Ovary (tissue), 9 donors: ENCODE data around the gene RMDN2. TPM values are rescaled to one million over a fixed set of nuclear protein-coding genes. Genes with fewer than 3 reads are reported as not detected.
"Not testable (repeated sequence)": the region's sequence is repeated elsewhere in the genome, so short reads cannot be mapped to it uniquely, and the experiment has no call there.

ENCODE experiments used
- DNase-seq, 5 donors: peaks; one replicate each; pipeline ENCODE4 v3.0.0-alpha.2; 2019 to 2020
- H3K27ac ChIP-seq, 2 donors: fragments of 200-600 bp; one replicate each; pipeline versions ENCODE4 v1.5.1 to v1.8.0; 2019 to 2022
- H3K27me3 ChIP-seq: fragments of 200-600 bp; one replicate; pipeline ENCODE4 v1.8.0; 2022
- H3K36me3 ChIP-seq: fragments of 200-600 bp; sonication (generic); one replicate; pipeline ENCODE4 v1.5.1; 2019
- H3K4me1 ChIP-seq: one replicate; pipeline ENCODE4 v1.8.1; 2013; ENCODE audit warnings: mild to moderate bottlenecking, moderate library complexity; ENCODE audit not compliant: insufficient read depth
- H3K4me3 ChIP-seq: fragments of 200-600 bp; sonication (generic); one replicate; pipeline ENCODE4 v1.5.1; 2017
- H3K9me3 ChIP-seq, 2 donors: fragments of 200-600 bp in 1 of 2; sonication (generic) in 1 of 2; one replicate each; pipeline versions ENCODE4 v1.5.1 to v1.8.1; 2013 to 2019; ENCODE audit warnings: mild to moderate bottlenecking in 1 of 2, moderate library complexity in 1 of 2
- EP300 ChIP-seq: sonication (generic); formaldehyde crosslinking; IDR thresholded peaks from one replicate; pipeline ENCODE4 v1.6.1; 2017; ENCODE audit warnings: antibody characterized with exemption
- POLR2A ChIP-seq: fragments of 450-650 bp; IDR thresholded peaks from one replicate; pipeline ENCODE4 v1.6.1; 2017; ENCODE audit warnings: antibody characterized with exemption, mild to moderate bottlenecking, moderate library complexity
- WGBS, 3 donors: extraction: QIAGEN DNeasy Blood & Tissue Kit in 1 of 3; methylation state at CpG; one replicate each; pipeline versions ENCODE4 v1.1.5 to v1.1.7; 2013 to 2017; 5-methylcytosine and 5-hydroxymethylcytosine counted together
- intact Hi-C, 4 donors: fragments of 100-400 bp; cut with DNase I; formaldehyde crosslinking; loops; one replicate each; pipeline versions ENCODE4 v1.11.0 to v1.15.1; 2022 to 2023
- polyA plus RNA-seq, 2 donors: library from polyadenylated mRNA; stranded (reverse); fragments of 200-250 nt in 1 of 2; fragments of 350-450 nt in 1 of 2; fragmentation: Illumina TruSeq in 1 of 2; extraction: RNeasy Lipid Tissue Mini Kit (QIAGEN cat#74804) in 1 of 2; gene quantifications; one replicate each; pipeline ENCODE4 v1.2.3, GENCODE V29; 2013 to 2014
- total RNA-seq, 7 donors: library from RNA; depleted of rRNA in 2 of 7; stranded (reverse); fragments of >200 nt in 2 of 7; fragmentation: NEBNext Ultra II Directional in 3 of 7; extraction: Animal tissue kit (Norgen Biotek cat#: 25700) in 3 of 7; gene quantifications; one replicate each; pipeline versions ENCODE4 v1.1.0 to v1.2.4, GENCODE V29; 2016 to 2023
- TF ChIP-seq, protein P1 (sequence below), 3 donors: fragments of 450-650 bp in 2 of 3; fragments of 200-600 bp in 1 of 3; IDR thresholded peaks; one replicate each; pipeline versions ENCODE4 v1.5.1 to v1.8.0; 2016 to 2022; ENCODE audit warnings: antibody characterized with exemption in 3 of 3, mild to moderate bottlenecking in 1 of 3
- donor health status: DM: no; HTN: no; CAD: no; lungs with moderate emphysema.
- donor health status: DM: no; HTN: no; CAD: no.
- donor health status: Bipolar disorder and iron deficiency.
- donor health status: DM: yes; HTN: yes; CAD: no.
- donor health status: DM: no; HTN: no; CAD: no.
- donor health status: DM: yes; HTN: yes; CAD: no.

Gene RMDN2
- total and polyA plus RNA-seq, 9 donors = 4.7 to 60.9 (median 6.4) TPM

DNA sequence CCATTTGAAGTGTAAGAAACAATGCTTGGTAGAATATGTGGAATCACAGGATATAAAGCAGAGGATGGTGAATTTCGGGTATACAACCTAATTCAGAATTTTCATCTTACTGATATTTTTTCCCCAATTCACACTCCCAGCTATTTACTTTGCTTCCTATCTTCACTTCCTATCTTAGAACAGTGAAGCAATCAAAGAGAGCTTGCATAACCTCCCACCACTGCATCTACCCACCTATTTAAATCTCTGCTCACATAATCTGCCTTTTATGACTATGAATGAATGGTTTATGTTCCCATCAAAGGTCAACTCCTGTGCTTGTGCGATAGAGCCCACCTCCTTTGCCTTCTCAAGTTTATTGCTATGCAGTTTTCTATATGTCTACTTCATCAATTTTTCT lies 3.3 kb downstream of the RMDN2 start:
- peaks cover 2% of the 10 kb centered on the region for H3K4me1 ChIP-seq
- 93 to 97% (median 94%) methylated on average over 2 of the region's 2 CpGs for WGBS, 3 donors
- H3K9me3 ChIP-seq = no peaks in the 10 kb centered on the region
- DNase-seq = no peak
- TF ChIP-seq, protein P1, sequence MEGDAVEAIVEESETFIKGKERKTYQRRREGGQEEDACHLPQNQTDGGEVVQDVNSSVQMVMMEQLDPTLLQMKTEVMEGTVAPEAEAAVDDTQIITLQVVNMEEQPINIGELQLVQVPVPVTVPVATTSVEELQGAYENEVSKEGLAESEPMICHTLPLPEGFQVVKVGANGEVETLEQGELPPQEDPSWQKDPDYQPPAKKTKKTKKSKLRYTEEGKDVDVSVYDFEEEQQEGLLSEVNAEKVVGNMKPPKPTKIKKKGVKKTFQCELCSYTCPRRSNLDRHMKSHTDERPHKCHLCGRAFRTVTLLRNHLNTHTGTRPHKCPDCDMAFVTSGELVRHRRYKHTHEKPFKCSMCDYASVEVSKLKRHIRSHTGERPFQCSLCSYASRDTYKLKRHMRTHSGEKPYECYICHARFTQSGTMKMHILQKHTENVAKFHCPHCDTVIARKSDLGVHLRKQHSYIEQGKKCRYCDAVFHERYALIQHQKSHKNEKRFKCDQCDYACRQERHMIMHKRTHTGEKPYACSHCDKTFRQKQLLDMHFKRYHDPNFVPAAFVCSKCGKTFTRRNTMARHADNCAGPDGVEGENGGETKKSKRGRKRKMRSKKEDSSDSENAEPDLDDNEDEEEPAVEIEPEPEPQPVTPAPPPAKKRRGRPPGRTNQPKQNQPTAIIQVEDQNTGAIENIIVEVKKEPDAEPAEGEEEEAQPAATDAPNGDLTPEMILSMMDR (IDR thresholded peaks at IDR 0.05) = no peak
- no peak for TF ChIP-seq EP300
- intact Hi-C loops = no loop called here
- no peaks in the 10 kb centered on the region for H3K27me3 ChIP-seq
- no peak overlapping the region for H3K27ac ChIP-seq
- no peaks in the 10 kb centered on the region for H3K36me3 ChIP-seq
- H3K4me3 ChIP-seq = no peak overlapping the region

DNA sequence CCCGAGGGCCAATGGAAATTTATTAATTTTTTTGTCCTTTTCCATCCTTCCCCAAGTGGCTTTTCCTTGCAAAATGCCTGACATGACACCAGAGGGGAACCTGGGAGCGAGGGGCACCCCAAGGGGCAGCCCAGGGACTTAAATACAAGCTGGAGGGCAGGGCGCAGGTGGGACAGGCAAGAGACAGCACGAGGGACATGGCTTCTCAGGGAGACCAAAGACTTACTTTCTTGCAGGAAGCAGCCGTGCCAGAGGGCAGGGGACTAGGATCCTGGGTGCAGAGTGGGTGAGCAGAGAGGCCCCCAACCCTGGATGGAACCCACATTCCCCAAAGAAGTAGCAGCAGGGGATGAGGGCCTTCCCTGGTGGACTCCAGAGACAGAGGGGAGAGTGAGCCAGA lies 5.3 kb downstream of the RMDN2 start:
- H3K27ac ChIP-seq, DNase-seq, H3K4me3 ChIP-seq, H3K36me3 ChIP-seq, H3K27me3 ChIP-seq, H3K9me3 ChIP-seq, H3K4me1 ChIP-seq, intact Hi-C loops: not testable (repeated sequence)
- 78 to 89% (median 87%) methylated on average over 5 of the region's 5 CpGs for WGBS, 3 donors

DNA sequence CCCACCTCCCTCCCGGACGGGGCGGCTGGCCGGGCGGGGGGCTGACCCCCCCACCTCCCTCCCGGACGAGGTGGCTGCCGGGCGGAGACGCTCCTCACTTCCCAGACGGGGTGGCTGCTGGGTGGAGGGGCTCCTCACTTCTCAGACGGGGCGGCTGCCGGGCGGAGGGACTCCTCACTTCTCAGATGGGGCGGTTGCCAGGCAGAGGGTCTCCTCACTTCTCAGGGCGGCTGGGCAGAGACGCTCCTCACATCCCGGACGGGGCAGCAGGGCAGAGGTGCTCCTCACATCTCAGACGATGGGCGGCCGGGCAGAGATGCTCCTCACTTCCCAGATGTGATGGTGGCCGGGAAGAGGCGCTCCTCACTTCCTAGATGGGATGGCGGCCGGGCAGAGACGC lies 7.8 kb downstream of the RMDN2 start:
- H3K36me3 ChIP-seq, H3K4me3 ChIP-seq, DNase-seq, intact Hi-C loops, H3K27me3 ChIP-seq, H3K27ac ChIP-seq, H3K4me1 ChIP-seq, H3K9me3 ChIP-seq: not testable (repeated sequence)
- 98 to 100% (median 99%) methylated on average over 1 to 17 of the region's 28 CpGs for WGBS, 3 donors

DNA sequence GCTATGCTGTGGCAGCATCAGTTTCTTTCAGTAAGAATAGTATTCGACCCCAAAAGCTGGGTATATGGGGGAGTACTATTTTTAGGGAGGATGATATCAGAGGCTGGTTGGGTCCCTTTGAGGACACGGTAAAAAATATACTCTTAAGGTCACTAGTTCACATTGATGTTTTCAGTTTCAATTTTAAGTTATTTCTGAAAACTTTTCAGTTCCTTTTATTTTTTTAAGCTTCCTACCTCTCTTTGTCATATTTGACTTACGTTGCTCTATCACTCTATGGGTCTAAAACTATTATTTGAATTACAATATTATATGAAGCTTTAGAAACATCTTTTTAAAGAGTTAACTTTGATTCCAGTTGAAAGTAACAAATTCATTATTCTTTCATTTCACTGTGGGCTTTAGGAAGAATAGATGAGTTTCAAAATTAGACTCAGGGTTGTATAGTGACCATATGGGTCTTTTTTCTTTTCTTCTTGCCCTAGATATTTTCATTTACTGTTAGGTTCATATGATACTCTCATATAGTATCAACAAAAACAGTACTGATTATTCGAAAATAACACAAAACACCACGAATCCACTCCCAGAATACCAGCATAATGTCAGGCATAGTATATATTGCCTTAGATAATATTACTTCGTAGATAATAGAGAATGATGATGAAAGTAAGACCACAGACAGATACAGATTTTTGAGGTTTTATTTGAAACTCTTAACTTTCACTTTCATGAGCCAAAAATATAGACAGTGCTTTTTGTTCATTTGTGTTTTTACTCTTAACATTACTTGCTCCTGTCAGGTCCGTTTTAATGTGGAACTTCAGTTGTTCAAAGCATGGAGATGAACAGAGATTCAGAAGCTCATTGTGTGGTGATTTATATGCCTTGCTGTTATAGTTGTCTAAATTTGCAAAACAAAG lies 9.8 kb downstream of the RMDN2 start:
- no peaks in the 10 kb centered on the region for H3K9me3 ChIP-seq
- no peak overlapping the region for H3K27ac ChIP-seq
- no peaks in the 10 kb centered on the region for H3K4me1 ChIP-seq
- intact Hi-C loops = no loop called here
- no peak overlapping the region for H3K4me3 ChIP-seq
- 6 to 15% (median 7%) methylated on average over 7 of the region's 7 CpGs for WGBS, 3 donors
- no peak for DNase-seq
- no peak for TF ChIP-seq EP300
- TF ChIP-seq POLR2A = no peak
- TF ChIP-seq, protein P1 (IDR thresholded peaks at IDR 0.05) = no peak
- H3K27me3 ChIP-seq = no peaks in the 10 kb centered on the region
- no peaks in the 10 kb centered on the region for H3K36me3 ChIP-seq

DNA sequence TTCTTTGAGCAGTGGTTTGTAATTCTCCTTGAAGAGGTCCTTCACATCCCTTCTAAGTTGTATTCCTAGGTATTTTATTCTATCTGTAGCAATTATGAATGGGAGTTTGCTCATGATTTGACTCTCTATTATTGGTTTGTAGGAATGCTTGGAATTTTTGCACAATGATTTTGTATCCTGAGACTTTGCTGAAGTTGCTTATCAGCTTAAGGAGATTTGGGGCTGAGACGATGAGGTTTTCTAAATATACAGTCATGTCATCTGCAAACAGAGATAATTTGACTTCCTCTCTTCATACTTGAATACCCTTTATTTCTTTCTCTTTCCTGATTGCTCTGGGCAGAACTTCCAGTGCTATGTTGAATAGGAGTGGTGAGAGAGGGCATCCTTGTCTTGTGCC lies 12.5 kb downstream of the RMDN2 start:
- DNase-seq, intact Hi-C loops, H3K9me3 ChIP-seq, H3K36me3 ChIP-seq, H3K4me1 ChIP-seq, H3K27ac ChIP-seq, H3K4me3 ChIP-seq, H3K27me3 ChIP-seq: not testable (repeated sequence)
- 13 to 19% (median 14%) methylated on average over 1 of the region's 1 CpG for WGBS, 3 donors

DNA sequence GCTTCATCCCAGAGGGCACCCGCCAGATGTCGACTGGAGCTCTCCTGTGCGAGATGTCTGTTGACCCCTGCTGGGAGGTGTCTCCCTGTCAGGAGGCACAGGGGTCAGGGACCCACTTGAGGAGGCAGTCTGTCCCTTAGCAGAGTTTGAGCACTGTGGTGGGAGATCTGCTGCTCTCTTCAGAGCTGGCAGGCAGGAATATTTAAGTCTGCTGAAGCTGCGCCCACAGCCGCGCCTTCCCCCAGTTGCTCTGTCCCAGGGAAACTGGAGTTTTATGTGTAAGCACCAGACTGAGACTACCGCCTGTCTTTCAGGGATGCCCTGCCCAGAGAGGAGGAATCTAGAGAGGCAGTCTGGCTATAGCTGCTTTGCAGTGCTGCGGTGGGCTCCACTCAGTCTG lies 16.2 kb downstream of the RMDN2 start:
- 96 to 97% (median 96%) methylated on average over 8 of the region's 8 CpGs for WGBS, 3 donors
- H3K27me3 ChIP-seq, H3K9me3 ChIP-seq, H3K27ac ChIP-seq, intact Hi-C loops, H3K4me3 ChIP-seq, H3K4me1 ChIP-seq, DNase-seq, H3K36me3 ChIP-seq: not testable (repeated sequence)
